Embryonic facial prominence (tissue), 1 donor: ENCODE measurements around the gene TRIM8.

ENCODE experiments used
- DNase-seq: peaks from one replicate; pipeline ENCODE4 v3.0.0-alpha.2; 2016; ENCODE audit errors: extremely low spot score

Gene TRIM8, protein sequence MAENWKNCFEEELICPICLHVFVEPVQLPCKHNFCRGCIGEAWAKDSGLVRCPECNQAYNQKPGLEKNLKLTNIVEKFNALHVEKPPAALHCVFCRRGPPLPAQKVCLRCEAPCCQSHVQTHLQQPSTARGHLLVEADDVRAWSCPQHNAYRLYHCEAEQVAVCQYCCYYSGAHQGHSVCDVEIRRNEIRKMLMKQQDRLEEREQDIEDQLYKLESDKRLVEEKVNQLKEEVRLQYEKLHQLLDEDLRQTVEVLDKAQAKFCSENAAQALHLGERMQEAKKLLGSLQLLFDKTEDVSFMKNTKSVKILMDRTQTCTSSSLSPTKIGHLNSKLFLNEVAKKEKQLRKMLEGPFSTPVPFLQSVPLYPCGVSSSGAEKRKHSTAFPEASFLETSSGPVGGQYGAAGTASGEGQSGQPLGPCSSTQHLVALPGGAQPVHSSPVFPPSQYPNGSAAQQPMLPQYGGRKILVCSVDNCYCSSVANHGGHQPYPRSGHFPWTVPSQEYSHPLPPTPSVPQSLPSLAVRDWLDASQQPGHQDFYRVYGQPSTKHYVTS

DNA sequence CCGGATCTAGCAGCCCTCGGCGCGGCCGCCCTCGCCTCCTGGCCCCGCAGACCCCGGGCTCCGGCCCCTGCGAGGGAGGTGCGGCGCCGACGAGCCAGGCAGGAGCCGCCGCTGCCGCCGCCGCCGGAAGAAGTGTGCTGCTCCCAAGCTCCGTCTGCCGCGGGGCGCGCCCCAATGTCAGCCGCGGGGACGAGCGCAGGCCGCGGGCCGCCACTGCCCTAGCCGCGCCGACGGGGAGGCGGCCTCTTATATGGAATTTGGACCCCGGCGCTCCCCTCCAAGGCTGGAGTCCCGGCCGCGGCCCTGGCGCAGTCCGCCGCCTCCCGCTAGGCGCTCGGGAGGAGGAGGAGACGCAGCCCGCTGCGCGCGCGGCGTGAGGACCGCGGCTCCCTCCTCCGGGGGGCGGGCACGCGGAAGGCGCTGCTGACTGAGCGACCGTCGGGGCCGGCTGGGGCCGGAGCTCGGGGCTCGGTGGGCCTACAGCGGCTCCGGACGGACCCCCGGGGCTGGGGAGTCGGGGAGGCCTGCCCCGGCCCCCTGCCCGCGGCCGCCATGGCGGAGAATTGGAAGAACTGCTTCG, at the start of gene TRIM8:
TSS of gene TRIM8 (plus strand) at position 414 of the 580 bp plus-strand sequence. CDS start at position 553, 139 bp downstream.
- DNase-seq: no peak

- no peak for DNase-seq
These were observed 49.0 kb upstream of the TRIM8 start for GRCh38 chr10:102595293-102595692.

- no peak for DNase-seq
These were observed 48.4 kb upstream of the TRIM8 start for GRCh38 chr10:102595897-102596296.

DNA sequence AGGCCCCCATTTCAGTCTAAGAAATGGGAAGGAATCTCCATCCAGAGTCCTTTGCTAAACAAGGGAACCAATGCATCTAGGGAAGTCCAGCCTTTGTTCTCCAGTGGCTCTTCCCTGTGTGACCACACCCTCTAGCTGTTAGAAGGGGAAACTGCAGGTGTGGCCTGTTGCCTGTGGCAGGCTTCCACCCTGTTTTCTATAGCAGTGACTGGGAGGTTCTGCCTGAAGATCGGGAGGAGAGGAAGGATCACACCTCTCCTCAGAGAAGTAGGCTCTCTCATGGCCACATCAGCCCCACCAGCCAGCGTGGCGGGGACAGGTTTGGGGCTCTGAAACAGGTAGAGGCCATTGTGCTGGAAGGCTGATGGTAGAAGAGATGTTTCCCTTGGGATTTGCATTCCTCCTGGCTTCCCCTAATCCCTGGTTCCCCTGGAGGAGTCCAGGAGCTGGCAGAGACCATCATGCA, 47.7 kb upstream of the TRIM8 start:
- DNase-seq: no peak

DNA sequence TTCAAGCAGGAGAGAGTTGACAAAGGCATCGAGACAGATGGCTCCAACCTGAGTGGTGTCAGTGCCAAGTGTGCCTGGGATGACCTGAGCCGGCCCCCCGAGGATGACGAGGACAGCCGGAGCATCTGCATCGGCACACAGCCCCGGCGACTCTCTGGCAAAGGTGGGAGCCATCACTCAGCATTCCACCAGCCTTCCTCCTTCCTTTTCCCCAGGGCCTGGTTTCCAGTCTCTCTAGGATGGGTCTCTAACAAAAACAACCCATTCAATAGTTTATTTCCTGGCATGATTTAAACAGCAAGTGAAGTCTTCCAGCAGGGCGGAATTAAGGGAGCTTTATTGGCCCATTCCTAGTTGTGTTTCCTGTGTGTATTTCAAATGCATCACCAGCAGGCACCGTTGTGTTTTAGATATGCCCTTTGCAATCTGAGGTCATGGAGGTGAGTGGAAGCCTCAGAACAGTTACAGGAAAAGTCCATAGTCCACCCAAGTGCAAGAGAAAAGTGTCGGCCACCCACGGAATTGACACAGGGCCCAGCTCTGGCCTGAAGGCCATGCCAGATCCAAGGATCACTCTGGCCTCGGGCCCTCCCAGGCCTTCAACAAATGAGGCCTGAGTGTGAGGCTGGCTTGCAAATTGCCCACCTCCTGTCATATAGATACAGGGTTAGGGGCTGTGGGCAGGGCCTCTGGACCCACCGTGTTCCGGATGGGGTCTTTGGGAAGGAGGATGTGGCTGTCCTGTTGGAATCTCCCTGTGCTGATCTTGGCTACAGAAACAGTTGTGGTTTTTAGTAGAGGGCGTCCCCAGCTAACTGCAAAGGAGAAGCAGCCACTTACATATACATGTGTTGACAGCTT, 46.9 kb upstream of the TRIM8 start:
- DNase-seq: no peak

DNA sequence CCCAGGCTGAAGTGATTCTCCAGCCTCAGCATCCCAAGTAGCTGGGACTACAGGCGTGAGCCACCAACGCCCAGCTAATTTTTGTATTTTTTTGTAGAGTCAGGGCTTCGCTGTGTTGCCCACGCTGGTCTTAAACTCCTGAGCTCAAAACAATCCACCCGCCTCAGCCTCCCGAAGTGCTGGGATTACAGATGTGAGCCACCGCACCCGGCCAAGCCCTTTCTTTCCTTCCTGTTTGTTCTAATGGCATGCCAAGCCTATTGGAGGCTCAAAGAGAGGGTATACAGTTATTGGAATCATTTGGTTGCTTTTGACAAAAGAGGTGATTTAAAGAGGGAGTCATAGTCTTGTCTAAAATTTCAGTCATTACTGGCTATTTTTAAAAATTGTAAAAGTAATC, 46.0 kb upstream of the TRIM8 start:
- no peak for DNase-seq

GRCh38 chr10:102599565-102600327, 44.5 kb upstream of the TRIM8 start:
- DNase-seq: no peak

GRCh38 chr10:102600816-102601215, 43.5 kb upstream of the TRIM8 start:
- DNase-seq: no peak

GRCh38 chr10:102601639-102602038, 42.6 kb upstream of the TRIM8 start:
- DNase-seq: no peak

- no peak for DNase-seq
These were observed 41.8 kb upstream of the TRIM8 start for GRCh38 chr10:102602272-102603045.

DNA sequence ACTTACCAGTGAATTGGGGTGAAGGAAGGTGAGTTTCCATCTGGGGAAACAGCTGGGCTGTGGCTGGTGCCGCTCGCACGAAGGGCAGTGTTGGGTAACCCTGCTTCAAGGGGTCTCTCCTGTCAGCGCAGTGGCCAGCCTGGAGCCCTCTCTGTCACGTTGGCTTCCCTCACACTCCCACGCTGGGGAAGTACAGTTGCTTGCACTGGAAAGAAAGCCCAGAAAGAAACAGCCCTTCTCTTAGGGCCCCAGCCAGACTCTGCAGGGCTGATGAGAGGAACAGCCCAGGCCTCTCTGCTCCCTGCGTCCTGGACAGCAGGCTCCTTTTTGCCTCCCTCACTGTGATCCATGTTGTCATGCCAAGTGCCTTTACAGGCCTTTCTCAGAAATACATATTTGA, 40.3 kb upstream of the TRIM8 start:
- no peak for DNase-seq

- no peak for DNase-seq
These were observed 39.8 kb upstream of the TRIM8 start for GRCh38 chr10:102604439-102604841.

DNA sequence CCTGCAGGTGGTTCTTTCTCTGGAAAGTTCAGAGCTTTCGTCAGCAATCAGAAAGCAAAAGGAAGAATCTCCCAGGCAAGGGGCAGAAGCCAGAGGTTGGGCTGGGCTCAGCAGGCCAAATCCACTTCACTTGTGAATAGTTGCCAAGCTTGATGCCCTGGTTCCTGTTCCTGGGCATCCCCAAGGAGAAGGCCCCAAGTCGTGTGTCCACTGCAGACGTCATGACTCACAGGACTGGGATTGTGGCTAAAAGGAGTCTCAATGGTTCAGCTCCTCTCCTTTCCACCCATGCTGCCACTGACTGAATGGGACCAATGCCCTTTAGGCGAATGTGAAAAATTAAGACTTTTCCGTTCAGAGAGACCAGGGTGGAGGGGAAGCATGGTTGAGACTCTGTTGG, 38.6 kb upstream of the TRIM8 start:
- no peak for DNase-seq

GRCh38 chr10:102608487-102608886, 35.8 kb upstream of the TRIM8 start:
- no peak for DNase-seq

GRCh38 chr10:102610441-102610887, 33.8 kb upstream of the TRIM8 start:
- no peak for DNase-seq

GRCh38 chr10:102611514-102612087, 32.7 kb upstream of the TRIM8 start:
- DNase-seq: no peak

GRCh38 chr10:102612964-102613275, 31.4 kb upstream of the TRIM8 start:
- DNase-seq: no peak

DNA sequence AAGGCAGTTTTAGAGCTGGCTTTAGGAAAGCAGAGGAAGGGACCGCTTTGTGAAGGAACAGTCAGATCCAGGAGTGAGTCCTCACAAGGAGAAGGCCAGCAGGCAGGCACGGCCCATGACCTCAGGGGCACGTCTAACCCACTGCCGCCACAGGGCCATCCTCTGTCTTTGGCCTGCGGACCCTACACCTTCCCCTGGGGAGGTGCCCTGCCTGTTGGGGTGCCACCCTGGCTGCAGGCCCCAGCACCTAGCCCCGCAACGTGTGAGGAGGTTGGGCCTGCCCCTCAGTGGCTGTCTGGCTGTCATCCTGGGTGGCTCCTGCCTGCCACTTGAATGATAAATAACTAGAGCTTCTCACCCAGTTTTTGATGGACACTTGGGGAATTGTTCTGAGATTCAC, 31.0 kb upstream of the TRIM8 start:
- no peak for DNase-seq

GRCh38 chr10:102613785-102614184, 30.5 kb upstream of the TRIM8 start:
- DNase-seq: no peak

GRCh38 chr10:102614888-102615287, 29.4 kb upstream of the TRIM8 start:
- no peak for DNase-seq
